AG10803 (cell line): ENCODE measurements around the gene PRDM15.

Experiments used
- DNase-seq: peaks from one replicate; pipeline ENCODE4 v3.0.0; 2010; ENCODE audit warnings: low read depth
- H3K4me3 ChIP-seq: 2 replicates; pipeline ENCODE4 v1.5.1; 2011; ENCODE audit warnings: mild to moderate bottlenecking, low read length, control low read depth
- TF ChIP-seq, protein P1 (sequence below): conservative IDR thresholded peaks from 2 replicates; pipeline ENCODE4 v1.5.1; 2011; ENCODE audit warnings: mild to moderate bottlenecking, low read length, control low read depth, inconsistent platforms

Gene PRDM15

DNA sequence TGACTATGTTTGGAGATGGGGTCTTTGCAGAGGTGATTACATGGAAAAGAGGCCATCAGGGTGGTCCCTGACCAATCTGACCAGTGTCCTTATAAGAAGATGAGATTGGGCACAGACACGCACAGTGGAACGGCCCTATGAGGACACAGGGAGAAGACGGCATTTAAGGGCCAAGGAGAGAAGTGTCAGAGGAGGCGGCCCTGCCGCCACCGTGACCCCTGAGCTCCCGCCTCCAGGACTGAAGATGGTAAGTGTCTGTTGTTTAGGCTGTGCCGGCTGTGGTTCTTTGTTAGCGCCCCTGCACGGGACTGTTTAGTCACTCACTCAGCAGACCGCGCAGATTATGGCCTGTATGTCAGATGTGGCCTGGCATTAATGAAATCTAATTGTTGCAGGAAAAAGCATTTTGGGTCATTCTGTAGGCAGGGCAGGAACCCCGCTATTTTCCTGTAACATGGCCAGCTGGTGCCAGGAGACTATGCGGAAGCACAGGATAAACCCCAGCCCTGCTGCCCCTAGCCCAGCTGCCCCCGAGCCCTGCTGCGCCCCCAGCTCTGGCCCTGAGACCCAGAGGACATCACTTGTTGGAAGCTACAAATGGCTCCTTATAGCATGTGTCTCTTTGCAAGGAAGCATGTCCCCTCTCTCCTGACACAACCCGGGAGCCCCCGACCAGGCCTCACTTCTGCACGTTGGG lies 58.6 kb downstream of the PRDM15 start:
- H3K4me3 ChIP-seq: no peak overlapping the region
- TF ChIP-seq, protein P1, sequence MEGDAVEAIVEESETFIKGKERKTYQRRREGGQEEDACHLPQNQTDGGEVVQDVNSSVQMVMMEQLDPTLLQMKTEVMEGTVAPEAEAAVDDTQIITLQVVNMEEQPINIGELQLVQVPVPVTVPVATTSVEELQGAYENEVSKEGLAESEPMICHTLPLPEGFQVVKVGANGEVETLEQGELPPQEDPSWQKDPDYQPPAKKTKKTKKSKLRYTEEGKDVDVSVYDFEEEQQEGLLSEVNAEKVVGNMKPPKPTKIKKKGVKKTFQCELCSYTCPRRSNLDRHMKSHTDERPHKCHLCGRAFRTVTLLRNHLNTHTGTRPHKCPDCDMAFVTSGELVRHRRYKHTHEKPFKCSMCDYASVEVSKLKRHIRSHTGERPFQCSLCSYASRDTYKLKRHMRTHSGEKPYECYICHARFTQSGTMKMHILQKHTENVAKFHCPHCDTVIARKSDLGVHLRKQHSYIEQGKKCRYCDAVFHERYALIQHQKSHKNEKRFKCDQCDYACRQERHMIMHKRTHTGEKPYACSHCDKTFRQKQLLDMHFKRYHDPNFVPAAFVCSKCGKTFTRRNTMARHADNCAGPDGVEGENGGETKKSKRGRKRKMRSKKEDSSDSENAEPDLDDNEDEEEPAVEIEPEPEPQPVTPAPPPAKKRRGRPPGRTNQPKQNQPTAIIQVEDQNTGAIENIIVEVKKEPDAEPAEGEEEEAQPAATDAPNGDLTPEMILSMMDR: no peak
- DNase-seq: no peak

DNA sequence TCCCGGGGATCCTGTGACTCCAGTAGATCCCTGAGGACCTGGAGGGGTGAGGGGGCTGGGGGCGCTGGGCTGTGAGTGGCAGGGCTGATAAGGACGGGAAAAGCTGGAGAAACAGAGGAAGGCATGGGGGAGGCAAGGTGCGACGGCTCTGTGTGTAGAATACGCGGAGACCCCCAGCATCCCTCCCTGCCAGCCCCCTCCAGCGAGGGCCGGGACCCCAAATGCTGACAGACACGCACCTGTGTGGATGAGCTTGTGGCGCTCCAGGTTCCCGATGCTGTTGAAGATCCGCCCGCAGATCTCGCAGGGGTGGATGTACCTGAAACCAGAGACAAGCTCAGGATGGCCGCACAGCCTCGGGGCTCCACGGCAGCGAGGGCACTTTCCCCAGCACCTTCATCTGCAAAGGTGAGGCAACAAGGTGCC lies 59.3 kb downstream of the PRDM15 start:
- H3K4me3 ChIP-seq: no peak overlapping the region
- TF ChIP-seq, protein P1: no peak
- DNase-seq: no peak

DNA sequence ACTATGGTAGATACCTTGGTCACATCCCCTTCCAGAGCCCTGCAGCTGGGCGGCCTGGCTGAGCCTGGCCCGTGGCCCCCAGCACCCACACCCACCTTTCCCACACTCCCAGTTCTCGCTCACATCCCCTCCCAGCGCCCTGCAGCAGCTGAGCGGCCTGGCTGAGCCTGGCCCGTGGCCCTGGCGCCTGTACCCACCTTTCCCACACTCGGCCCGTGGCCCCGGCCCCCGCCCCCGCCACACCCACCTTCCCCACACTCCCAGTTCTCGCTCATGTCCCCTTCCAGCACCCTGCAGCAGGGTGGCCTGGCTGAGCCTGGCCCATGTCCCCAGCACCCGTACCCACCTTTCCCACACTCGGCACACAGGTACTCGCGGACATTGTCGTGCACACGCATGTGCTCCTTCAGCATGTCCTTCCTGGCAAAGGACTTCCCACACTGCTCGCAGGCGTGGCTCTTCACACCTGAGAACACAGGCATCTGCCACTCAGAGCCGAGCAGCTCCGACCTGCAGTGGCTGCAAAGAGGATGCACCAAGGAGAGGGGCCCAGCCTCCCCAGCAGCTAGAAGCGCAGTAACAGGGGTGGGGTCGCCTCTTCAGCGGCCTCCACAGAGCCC lies 59.8 kb downstream of the PRDM15 start:
- DNase-seq: no peak
- no peak overlapping the region for H3K4me3 ChIP-seq
- TF ChIP-seq, protein P1: no peak

DNA sequence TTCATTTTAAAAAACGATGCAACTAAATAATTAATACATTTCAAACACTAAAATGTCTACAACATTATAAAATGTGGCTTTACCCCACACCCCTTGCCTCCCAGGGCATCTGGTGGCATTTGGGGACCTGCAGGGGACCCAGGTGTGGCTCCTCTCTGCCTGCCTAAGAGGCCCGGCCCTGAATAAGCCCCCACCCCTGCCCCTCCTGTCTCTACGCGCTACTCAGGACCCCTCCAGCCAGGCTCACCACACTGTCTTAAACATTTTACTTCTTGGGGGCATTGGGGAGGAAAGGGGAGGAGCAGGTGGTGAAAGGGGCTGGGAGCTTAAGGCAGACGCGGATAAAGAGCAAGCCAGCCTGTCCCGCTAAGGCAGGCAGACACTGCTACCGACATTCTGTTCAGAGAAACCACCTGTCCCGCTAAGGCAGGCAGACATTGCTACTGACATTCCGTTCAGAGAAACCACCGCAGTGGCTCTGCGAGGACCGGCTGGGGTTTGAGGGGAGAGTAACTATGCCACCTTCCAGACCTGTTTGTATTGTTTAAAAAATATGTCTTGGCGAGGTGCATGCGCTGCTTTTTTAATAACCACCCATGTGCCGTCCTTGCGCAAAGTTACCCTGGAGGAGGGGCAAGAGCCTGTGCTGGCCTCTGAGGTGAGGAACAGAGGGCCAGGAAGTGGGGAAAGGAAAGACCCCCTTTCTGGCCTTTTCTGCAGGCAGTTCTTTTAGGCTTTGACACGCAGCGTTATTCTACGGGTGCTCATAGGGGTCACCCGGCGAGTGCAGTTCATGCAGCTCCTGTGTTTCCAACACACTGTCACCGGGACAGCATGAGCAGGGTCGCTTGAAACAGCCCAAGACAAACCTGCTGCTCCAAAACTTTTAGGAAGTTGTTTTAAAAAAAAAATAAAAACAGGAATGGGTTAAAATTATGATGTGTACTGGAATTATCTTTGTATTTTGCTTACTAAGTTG lies 61.0 kb downstream of the PRDM15 start:
- TF ChIP-seq, protein P1: no peak
- DNase-seq: no peak

DNA sequence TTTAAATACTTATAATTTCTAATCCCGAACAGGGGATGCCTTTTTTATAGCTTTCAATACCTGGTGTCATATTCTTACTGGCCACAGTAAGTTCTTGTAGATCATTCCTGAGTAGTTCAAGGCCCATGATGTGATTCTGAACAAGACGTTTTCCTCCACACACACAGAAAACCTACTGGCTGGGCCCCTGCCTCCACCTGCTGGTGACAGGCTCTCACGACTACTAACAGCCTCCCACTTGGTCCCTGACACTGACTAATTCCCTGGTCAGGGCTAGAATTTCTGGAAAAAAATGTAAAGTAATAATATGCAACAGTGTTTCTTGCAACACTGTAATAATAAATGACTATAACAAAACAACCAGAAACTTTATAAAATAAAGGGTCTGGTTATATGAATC lies 61.9 kb downstream of the PRDM15 start:
- H3K4me3 ChIP-seq: no peak overlapping the region
- TF ChIP-seq, protein P1: peak; percentile 93
- DNase-seq: peak; percentile 80

More for the DNA sequence above, 61.0 kb downstream of the PRDM15 start:
- H3K4me3 ChIP-seq: no peak overlapping the region

DNA sequence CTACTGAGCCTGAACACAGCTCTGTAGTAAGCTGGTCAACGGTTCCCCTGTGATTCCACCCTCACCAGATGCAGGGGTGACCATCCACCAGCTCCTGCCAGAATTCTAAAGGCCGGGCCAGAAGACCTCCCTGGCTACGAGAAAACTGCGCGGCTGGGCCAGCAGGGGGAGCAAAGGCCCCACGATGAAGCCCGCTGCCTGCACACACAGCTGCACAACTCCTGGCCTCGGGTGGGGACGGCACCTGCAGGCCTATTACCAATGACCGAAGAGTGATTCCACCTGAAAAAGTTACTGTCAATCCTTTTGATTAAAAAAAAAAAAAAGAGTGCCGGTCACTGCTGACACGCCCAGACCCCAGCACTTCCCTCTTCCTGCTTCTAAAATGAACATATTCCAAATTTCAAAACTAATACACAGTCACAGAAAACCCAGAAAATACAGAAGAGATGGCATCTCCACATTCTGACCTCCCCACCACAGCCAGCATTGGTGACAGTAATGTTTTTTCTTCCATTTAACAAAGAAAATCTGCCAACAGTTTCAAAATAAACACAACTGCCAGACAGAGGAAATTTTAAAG lies 62.5 kb downstream of the PRDM15 start:
- peak; percentile 55 for DNase-seq
- H3K4me3 ChIP-seq: no peak overlapping the region
- TF ChIP-seq, protein P1: peak; percentile 81
